GM19023 (cell line): ENCODE results near the gene CEP152.

ENCODE experiments used
- ATAC-seq: cut with Tn5 transposase; IDR thresholded peaks from one replicate; pipeline ENCODE4 v1.9.1; 2021; ENCODE audit warnings: mild to moderate bottlenecking, moderate library complexity; ENCODE audit not compliant: unreplicated experiment

CEP152 gene

GRCh38 chr15:48778331-48778730 lies 32.5 kb downstream of the CEP152 start:
- ATAC-seq, result no peak

DNA sequence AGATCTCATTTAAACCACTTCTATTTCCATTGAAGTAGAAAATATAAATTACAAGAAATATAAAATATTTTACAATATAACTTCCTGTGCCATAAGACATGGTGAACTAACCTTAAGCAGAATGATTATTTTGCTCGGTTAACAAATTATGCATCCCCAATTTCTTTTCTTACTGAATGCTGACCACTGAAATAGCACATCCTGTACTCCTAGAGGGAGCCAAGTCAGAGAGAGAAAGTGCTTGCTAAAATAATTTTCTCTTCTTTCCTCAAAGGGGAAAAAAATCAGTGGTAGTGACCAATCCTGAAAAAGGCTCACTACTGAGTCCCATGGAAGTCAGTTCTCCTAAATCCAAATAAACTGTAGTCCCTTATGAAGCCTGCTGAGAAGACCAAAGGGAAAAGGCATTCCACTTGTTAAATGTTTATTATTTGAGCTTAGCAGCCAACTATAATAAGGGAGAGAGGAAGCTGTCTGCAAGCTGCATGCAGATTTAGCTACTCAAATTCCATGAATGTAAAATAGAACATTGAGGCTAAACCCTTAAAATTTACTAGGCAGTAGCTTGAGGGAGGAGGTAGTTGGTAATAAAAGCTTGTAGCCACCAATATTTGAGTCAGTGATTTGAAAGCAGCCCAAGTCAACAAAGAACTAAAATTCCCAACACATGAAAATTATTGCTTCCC lies 33.1 kb downstream of the CEP152 start:
- no peak for ATAC-seq

DNA sequence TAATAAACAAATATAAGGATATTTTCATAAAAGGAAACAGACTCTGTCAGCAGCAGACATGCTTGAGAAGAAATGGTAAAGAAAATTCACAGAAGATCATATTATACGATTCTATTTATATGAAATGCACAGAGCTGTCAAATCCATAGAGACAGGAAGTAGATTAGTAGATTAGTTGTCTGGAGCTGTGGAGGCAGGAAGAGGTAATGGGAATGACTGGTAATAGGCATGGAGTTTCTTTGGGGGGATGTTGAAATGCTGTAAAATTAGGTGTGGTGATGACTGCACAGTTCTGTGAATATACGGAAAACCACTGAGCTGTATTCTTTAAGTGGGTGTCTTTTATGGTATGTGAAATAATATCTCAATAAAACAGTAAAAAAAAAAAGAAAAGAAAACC lies 35.3 kb downstream of the CEP152 start:
- no peak for ATAC-seq

DNA sequence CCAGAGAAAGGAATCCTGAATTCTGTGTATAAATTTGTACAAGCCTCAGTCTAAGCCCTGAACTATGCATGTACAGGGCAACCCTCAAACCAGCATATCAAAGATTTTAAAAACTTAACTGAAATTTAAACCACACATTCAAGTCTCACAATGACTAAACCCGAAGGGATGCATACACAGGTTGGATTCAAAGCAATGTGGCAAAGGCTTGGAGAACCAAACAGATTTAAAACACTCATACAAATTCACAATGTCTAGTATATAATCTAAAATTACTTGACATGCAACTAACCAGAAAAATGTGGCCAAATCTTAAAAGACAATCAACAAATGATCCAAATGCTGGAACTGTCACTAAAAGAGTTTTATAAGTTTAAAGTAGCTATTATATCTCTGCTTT lies 36.4 kb downstream of the CEP152 start:
- ATAC-seq, result no peak

DNA sequence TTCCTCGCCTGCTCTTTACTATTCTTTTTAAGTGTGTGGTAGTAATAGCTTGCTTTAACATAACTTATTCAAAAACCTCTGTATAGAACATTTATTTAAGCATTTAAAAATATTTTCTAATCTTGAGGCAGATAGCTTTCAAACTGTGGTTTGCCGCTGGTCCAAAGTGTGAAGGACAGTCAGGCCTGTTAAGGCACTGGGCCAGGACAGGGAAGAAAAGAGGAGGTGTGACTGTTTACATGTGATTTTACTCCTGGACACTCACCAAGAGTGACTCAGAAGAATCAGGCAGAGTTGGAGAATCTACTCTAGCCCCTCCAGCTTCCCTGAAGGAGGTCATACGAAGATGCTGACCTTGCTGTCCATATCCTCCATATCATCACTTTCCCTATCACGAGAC lies 44.7 kb downstream of the CEP152 start:
- ATAC-seq, result no peak

GRCh38 chr15:48765022-48765421 lies 45.8 kb downstream of the CEP152 start:
- ATAC-seq, result no peak

- no peak for ATAC-seq
These were observed 49.3 kb downstream of the CEP152 start for GRCh38 chr15:48761393-48762158.

GRCh38 chr15:48759921-48760320 lies 50.9 kb downstream of the CEP152 start:
- no peak for ATAC-seq

DNA sequence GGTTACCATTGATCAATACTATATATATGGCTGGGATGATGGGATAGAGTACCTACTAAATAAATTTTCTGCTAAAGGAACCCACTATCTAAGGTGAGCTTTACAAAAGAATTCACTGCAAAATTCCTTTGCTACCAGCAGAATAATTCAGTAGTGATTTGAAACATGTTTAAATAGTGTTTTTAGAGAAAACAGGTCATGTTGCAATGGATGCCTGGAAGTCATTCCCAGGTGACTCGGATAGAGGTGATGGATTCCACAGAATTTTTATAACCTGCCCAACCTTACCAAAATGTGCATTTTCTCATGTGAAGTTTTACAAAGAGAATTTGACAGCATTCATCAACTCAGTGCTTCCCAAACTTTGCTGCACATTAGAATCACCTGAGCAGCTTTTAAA lies 53.2 kb downstream of the CEP152 start:
- no peak for ATAC-seq

GRCh38 chr15:48754011-48754410 lies 56.9 kb downstream of the CEP152 start:
- no peak for ATAC-seq

GRCh38 chr15:48751595-48751994 lies 59.3 kb downstream of the CEP152 start:
- ATAC-seq, result no peak

- ATAC-seq, result no peak
These were observed 62.3 kb downstream of the CEP152 start for GRCh38 chr15:48748535-48748934.

DNA sequence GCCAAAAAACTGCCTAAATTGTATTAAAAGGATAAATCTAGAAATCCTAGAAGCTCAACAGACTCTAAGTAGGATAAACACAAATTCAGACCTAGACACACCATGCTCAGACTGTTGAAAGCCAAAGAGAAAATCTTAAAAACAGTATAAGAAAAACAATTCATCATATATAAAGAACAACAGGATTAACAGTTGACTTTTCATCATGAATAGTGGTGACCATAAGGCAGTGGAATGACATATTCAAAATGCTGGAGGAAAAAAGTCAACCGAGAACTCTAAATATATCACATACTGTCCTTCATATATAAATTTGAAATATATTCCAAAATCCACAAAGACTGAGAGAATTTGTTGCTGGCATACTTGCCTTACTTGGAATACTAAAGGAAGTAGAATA lies 77.3 kb downstream of the CEP152 start:
- no peak for ATAC-seq

- no peak for ATAC-seq
These were observed 80.4 kb downstream of the CEP152 start for GRCh38 chr15:48730506-48730905.

DNA sequence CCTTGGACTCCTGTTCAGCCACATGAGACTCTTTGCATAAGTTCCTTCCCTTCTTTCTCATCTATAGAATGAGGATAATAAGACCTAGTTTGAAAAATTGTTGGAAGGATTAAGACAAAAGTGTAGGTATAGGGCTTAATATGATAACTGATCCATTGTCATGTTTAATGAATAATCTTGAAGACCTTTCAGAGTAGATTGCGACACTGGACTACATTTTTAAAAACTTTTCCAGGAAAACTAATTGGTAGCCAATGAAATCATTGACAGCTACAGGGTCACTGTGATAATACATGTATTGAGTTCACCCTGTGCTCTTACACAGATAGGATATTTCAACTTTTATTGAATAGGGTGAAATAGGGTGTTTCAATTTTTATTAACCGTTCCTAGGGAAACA lies 86.9 kb downstream of the CEP152 start:
- ATAC-seq, result no peak

DNA sequence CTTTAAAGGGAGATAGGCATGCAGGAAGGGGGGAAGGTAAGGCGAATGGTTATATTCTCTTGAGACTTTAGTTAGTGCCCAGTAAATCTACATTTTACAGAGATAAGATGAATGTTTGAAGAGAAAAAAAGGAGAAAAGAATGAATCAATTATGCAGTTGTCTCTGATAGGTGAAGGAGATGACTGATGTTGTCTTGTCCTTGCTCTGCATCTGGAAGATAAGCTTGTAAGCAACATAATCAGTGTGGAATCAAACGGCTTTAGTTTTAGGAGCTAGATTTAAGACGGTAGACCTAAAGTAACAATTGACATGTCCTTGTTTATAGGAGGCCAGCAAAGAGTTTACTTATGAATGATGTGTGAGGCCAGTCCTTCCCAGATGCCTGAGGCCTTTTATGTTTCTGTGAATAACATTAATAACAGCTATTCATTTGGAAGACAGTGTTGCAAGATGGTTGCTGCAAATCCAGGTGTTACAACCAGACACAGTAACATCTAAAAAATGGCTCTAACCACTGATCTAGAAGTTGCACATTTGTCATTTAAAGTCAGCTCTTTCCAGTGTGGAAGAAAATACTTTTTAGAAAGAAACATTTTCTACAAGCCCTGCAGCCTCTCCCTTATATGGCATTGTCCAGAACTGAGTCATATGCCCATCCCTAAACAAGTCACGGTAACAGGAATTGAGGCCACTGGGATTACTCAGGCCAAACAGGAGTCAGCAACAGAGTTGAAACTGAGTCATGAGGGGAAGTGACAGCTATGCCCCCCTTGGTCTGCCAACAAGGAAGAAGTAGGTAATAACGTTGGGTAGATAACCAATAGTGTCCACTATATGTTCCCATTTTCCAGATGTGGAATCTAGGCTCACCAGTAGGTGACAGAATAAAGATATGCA lies 87.9 kb downstream of the CEP152 start:
- ATAC-seq, result no peak

GRCh38 chr15:48721061-48721810 lies 89.6 kb downstream of the CEP152 start:
- no peak for ATAC-seq

GRCh38 chr15:48720646-48721045 lies 90.2 kb downstream of the CEP152 start:
- no peak for ATAC-seq

- no peak for ATAC-seq
These were observed 91.2 kb downstream of the CEP152 start for GRCh38 chr15:48719668-48720067.

GRCh38 chr15:48718646-48719045 lies 92.2 kb downstream of the CEP152 start:
- ATAC-seq, result no peak

DNA sequence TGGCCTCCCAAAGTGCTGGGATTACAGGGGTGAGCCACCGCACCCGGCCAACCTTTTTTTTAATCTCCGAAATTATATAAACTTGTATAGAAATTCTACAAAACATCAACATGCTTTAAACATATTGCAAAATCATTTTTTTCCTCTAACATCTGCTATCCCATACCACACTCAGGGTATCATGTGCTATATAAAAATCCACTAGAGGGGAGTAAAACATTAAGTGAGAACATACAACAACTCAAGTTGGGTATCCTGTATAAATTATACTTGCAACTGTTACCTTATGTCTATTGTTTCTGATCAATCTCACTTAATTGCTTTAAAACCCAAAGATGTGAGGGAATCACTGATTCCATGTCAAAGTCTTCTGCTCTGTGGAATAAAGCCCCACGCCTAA lies 93.4 kb downstream of the CEP152 start:
- ATAC-seq, result no peak
